Fibroblast of villous mesenchyme (primary cell): ENCODE measurements around the gene ANKRD28. TPM values are rescaled to one million over a fixed set of nuclear protein-coding genes. Genes with fewer than 3 reads are reported as not detected.

Experiments
- DNase-seq: peaks from one replicate; pipeline ENCODE4 v3.0.0-alpha.2; 2010; ENCODE audit warnings: low read depth
- H3K4me3 ChIP-seq: 2 replicates; pipeline ENCODE4 v1.5.1; 2011; ENCODE audit warnings: low read depth, mild to moderate bottlenecking, low read length
- CTCF ChIP-seq: IDR thresholded peaks from 2 replicates; pipeline ENCODE4 v1.5.1; 2012; ENCODE audit warnings: low read depth, mild to moderate bottlenecking, low read length; ENCODE audit not compliant: insufficient read depth
- total RNA-seq: library from RNA; depleted of rRNA; stranded (reverse); fragments of >200 nt; gene quantifications from 2 replicates; pipeline ENCODE4 v1.2.3, GENCODE V29; 2012

The ANKRD28 gene
- total RNA-seq, 1 donor, result 372 TPM

- no peak for DNase-seq
- no peak for TF ChIP-seq CTCF
- no peak overlapping the region for H3K4me3 ChIP-seq
Measured at GRCh38 chr3:15804553-15805095, 6.8 kb upstream of the ANKRD28 start.

GRCh38 chr3:15803921-15804320 is 6.1 kb upstream of the ANKRD28 start:
- no peak overlapping the region for H3K4me3 ChIP-seq
- DNase-seq, result no peak
- TF ChIP-seq CTCF, result no peak

GRCh38 chr3:15801298-15801697 is 3.5 kb upstream of the ANKRD28 start:
- TF ChIP-seq CTCF, result no peak
- DNase-seq, result no peak
- no peak overlapping the region for H3K4me3 ChIP-seq

- DNase-seq, result peak; percentile 48
- no peak for TF ChIP-seq CTCF
- no peak overlapping the region for H3K4me3 ChIP-seq
Measured at GRCh38 chr3:15800780-15801179, 3.0 kb upstream of the ANKRD28 start.

- DNase-seq, result peak; percentile 60
- TF ChIP-seq CTCF, result no peak
- H3K4me3 ChIP-seq, result no peak overlapping the region
Measured at GRCh38 chr3:15800327-15800726, 2.5 kb upstream of the ANKRD28 start.

GRCh38 chr3:15798533-15799245 is 910 bp upstream of the ANKRD28 start:
- no peak for TF ChIP-seq CTCF
- peak overlapping the region; percentile 70 for H3K4me3 ChIP-seq
- DNase-seq, result no peak
